Muscle of back (tissue), 11 donors: ENCODE data around the gene TMCC1. TPM values are rescaled to one million over a fixed set of nuclear protein-coding genes. Genes with fewer than 3 reads are reported as not detected.

Source experiments
- DNase-seq, 3 donors: peaks; one replicate each; pipeline versions ENCODE4 v3.0.0 to v3.0.0-alpha.2; 2013
- polyA plus RNA-seq, 10 donors: library from polyadenylated mRNA; unstranded; fragments of 120-200 nt; gene quantifications; one replicate each; pipeline ENCODE4 v1.2.1, GENCODE V29; 2013; ENCODE audit not compliant: insufficient read length in 10 of 10

TMCC1 gene
- polyA plus RNA-seq, 10 donors = 26.5 to 40.0 (median 33.6) TPM

DNA sequence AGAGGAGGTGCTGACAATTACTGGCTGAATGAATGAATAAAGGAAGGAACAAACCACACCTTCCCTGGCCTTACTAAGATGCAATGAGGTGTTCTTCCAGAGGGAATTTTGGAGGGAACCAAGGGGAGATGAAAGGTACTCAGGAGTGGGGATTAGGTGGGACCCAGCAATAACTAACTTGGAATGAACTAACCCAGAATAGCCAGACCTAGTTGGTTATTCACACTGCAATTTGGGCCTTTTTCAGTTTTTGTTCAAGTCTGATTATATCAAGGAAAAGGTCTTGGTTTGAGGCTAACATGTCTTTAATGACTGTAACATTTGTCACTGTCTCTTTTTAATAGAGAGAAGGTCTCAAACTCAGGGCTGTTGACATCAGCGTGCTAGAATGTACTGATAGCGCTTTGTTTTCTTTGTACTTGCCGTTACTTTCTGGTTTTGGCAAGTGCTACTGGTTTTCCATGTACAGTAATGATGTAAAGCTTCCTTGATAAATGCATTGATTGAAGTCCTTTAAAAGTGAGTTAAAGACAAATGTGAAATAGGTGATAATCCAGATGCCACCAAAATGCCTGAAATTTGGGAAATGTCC is 283.8 kb downstream of the TMCC1 start:
- DNase-seq = no peak

DNA sequence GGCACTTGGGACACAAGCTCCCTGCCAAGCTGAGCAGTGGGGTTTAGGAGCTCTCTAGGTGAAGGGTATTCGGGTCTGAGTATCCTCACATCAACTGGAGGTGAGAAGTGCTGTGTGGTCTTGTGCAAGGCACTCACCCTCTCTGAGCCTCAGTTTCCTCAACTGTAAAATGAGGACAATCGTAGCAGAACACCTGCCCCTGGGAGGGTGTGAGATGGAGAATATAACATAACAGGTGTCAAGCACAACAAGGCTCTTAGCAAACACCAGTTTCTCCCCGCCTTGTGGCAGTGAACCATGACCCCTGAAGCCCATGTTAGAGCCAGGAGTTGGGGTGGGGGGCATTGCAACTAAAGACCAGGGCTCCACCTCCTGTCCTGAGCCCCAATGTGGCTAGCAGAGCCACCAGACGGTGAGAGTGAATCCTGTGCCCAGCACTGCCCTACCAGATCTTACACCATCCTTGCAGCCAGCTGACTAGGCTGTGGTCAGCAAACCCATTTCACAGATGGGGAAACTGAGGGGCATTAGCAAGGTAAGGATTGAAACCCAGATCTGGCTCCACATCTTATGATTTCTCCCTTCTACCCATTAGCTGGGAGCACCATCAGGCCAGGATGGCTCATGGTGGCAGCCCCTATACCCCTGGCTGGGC is 284.4 kb downstream of the TMCC1 start:
- no peak for DNase-seq

GRCh38 chr3:129608087-129608935 is 285.2 kb downstream of the TMCC1 start:
- DNase-seq = peak in 1 of 3 donors; percentile 81

DNA sequence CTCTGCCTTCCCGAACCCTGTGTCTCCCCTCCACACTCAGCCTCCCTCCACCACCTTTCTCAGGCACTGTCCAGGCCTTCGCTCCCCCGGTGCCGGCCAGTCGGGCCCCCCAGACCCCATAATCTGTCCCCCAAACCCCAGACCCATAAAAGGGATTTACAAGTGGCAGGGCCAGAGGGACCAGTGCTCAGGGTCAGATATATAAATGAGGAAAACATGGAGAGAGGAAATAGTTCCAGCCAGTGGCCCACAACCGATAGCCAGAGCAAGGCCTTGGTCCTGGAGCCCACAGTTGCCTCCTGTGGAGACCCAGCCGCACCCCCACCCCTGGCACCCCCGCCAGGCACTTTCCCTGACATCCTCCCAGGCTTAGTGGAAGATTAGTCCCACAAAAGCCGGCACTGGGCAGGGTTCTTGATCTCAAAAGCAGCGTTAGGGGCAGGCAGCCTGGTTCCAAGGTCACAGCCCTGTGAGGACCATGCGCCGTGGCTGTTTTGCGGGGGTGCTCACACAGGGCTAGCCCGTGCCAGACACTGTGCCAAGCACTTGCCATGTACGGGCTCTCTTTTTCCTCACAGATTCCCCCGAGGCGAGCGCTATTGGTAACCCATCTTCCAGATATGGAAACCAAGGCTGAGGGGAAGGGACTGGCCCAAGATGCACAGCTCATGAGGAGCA is 286.0 kb downstream of the TMCC1 start:
- DNase-seq = no peak

GRCh38 chr3:129606636-129607390 is 286.7 kb downstream of the TMCC1 start, which contains the start of gene PLXND1:
TSS of gene PLXND1 (minus strand) at chr3:129606676. CDS start at chr3:129606639, 37 bp downstream.
- peak; percentile 52 to 94 (median 76) for DNase-seq

- peak in 1 of 3 donors; percentile 83 for DNase-seq
Observed at GRCh38 chr3:129605922-129606635, 287.4 kb downstream of the TMCC1 start.

DNA sequence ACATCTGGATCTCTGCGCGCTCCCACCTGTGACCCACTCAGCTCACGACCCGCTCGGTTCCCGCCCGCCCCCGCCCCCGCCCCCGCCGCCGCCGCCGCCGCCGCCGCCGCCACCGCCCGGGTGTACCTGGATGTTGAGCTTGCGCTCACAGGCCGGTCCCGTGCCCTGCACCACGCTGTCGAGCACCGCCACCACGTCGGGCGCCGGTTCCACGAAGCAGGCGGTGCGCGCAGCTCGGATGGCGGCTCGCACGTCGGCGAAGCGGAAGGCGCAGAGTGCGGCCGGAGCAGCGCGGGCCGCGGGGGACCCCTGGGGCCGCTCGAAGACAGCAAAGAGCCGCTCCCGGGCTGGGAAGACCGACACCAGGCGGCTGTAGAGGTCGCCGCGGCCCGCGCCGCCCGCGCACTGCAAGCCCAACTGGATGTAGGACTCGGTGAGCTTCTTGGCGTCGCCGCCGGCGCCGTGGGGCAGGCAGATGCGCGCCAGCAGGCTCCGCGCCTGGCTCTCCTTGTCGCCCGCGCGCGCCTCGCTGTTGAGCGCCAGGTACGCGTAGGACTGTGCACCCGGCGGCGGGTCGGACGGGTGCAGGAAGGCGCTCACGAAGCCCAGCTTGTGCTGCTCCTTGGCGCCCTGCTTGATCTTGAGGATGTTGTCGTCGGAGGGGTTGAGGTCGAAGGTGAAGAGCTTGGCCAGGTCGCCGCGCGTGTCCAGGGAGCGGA is 288.1 kb downstream of the TMCC1 start:
- peak in 2 of 3 donors; percentile 66 to 89 for DNase-seq

GRCh38 chr3:129604767-129605166 is 288.7 kb downstream of the TMCC1 start:
- DNase-seq = no peak

GRCh38 chr3:129603991-129604749 is 289.3 kb downstream of the TMCC1 start:
- DNase-seq = peak in 1 of 3 donors; percentile 46

GRCh38 chr3:129603561-129603942 is 290.0 kb downstream of the TMCC1 start:
- no peak for DNase-seq

GRCh38 chr3:129602730-129603560 is 290.6 kb downstream of the TMCC1 start:
- peak; percentile 69 to 86 (median 73) for DNase-seq

GRCh38 chr3:129602309-129602708 is 291.2 kb downstream of the TMCC1 start:
- DNase-seq = no peak

- DNase-seq = no peak
Observed at GRCh38 chr3:129601713-129602112, 291.8 kb downstream of the TMCC1 start.

DNA sequence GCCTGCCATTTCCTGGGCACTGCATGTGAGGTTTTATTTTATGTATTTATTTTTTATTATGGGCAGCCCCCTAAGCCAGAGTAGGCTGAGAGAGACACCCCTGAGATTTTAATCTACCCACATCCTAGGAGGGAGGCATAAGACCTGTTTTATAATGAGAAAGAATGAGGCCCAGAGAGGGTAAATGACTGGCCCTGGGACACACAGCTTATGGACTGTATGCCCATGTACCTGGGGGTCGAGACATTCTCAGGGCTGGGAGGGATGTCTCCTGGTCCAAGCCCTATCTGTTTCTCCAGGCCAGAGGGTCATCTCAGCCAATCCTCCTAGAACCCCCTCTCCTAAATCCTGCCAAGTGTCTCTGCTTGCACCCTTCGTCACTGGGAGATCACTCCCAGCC is 293.2 kb downstream of the TMCC1 start:
- DNase-seq = no peak

DNA sequence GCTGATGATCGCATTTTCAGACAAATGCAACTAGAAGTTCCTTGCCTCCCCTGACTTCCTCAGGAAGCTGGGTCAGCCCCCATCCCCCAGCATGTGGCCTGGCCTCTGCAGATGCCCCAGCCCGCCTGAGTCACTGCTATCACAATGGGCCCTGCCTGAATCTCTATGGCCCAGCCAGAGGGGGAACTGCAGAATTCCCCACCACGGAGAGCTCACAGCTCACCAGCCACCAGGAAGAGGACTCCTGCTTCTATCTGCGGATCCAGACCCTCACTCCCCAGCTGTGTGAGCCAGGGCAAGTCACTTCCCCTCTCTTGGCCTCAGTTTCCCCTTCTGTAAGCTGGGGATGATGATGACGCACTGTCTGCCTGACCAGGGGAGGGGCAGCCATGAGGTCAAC is 293.9 kb downstream of the TMCC1 start:
- DNase-seq = peak in 1 of 3 donors; percentile 62

DNA sequence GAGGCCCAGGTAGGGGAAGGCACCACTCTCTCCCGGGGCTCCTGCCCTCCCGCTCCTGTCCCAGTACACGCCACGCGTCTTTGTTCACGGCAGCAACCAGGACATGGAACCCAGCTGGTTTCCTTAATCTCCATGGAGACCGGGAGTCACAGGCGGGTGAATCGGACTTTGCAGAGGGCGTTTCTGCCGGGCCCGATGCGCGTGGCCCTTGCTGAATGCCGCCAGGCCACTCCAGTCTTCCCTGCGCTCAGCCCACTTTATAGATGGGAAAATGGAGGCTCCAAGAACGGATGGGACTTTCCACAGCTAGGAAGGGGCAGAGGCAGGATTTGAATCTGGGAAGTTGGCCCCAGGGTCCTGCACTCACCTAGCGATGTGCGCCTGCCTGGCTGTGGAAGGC is 294.4 kb downstream of the TMCC1 start:
- no peak for DNase-seq

GRCh38 chr3:129598484-129598883 is 295.0 kb downstream of the TMCC1 start:
- no peak for DNase-seq

DNA sequence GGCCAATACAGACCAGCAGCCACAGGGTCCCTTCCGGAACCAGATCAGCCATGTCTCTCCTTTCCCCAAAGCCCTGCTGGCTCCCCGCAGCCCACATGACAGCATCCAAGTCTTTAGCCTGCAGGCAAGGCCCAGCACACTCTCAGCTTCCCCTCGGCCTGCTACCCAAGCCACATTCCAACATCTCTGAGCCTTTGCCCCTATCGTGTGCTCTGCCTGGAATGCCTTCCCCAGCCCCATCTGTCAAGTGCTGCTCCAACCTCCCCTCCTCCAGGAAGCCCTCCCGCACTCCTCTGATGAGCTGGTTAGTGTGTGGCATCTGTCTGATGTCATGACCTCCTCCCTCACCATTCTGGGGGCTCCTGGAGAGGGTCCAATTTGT is 295.5 kb downstream of the TMCC1 start:
- no peak for DNase-seq
